Retina (tissue), 1 donor: ENCODE measurements around the gene SYPL1.

Experiments used
- DNase-seq: peaks from one replicate; pipeline ENCODE4 v3.0.0-alpha.2; 2016

Gene SYPL1

GRCh38 chr7:106089647-106090046, 22.5 kb downstream of the SYPL1 start:
- DNase-seq, result no peak

GRCh38 chr7:106088014-106088413, 24.1 kb downstream of the SYPL1 start:
- no peak for DNase-seq

- no peak for DNase-seq
Observed at GRCh38 chr7:106086062-106086461, 26.1 kb downstream of the SYPL1 start.

GRCh38 chr7:106085015-106085414, 27.1 kb downstream of the SYPL1 start:
- DNase-seq, result no peak

GRCh38 chr7:106083717-106084116, 28.4 kb downstream of the SYPL1 start:
- no peak for DNase-seq

GRCh38 chr7:106082087-106082854, 29.8 kb downstream of the SYPL1 start:
- DNase-seq, result no peak

GRCh38 chr7:106080300-106080987, 31.7 kb downstream of the SYPL1 start:
- DNase-seq, result no peak

- DNase-seq, result no peak
Observed at GRCh38 chr7:106076537-106076936, 35.6 kb downstream of the SYPL1 start.

GRCh38 chr7:106075937-106076336, 36.2 kb downstream of the SYPL1 start:
- DNase-seq, result no peak

GRCh38 chr7:106074257-106074656, 37.9 kb downstream of the SYPL1 start:
- no peak for DNase-seq

GRCh38 chr7:106073701-106074100, 38.4 kb downstream of the SYPL1 start:
- no peak for DNase-seq

GRCh38 chr7:106072715-106073091, 39.4 kb downstream of the SYPL1 start:
- no peak for DNase-seq

GRCh38 chr7:106071999-106072714, 40.0 kb downstream of the SYPL1 start:
- no peak for DNase-seq

GRCh38 chr7:106071356-106071998, 40.6 kb downstream of the SYPL1 start:
- no peak for DNase-seq

- no peak for DNase-seq
Observed at GRCh38 chr7:106070567-106071254, 41.4 kb downstream of the SYPL1 start.

- DNase-seq, result no peak
Observed at GRCh38 chr7:106070201-106070551, 41.9 kb downstream of the SYPL1 start.

GRCh38 chr7:106069471-106070200, 42.5 kb downstream of the SYPL1 start:
- DNase-seq, result no peak

- DNase-seq, result no peak
Observed at GRCh38 chr7:106068986-106069385, 43.1 kb downstream of the SYPL1 start.

- no peak for DNase-seq
Observed at GRCh38 chr7:106068538-106068961, 43.6 kb downstream of the SYPL1 start.

GRCh38 chr7:106067678-106068077, 44.4 kb downstream of the SYPL1 start:
- no peak for DNase-seq

- DNase-seq, result no peak
Observed at GRCh38 chr7:106065575-106066500, 46.3 kb downstream of the SYPL1 start.
